Myocyte (in vitro differentiated cells): ENCODE results near the gene BACH1. TPM values are rescaled to one million over a fixed set of nuclear protein-coding genes. Genes with fewer than 3 reads are reported as not detected.

Experiments
- DNase-seq: peaks from one replicate; pipeline ENCODE4 v3.0.0-alpha.2; 2012; ENCODE audit warnings: low read depth
- total RNA-seq: library from RNA; depleted of rRNA; stranded (reverse); fragments of >200 nt; gene quantifications from 2 replicates; pipeline ENCODE4 v1.2.3, GENCODE V29; 2014

The BACH1 gene
- total RNA-seq, 1 donor from 2014 or later: 59.7 TPM

DNA sequence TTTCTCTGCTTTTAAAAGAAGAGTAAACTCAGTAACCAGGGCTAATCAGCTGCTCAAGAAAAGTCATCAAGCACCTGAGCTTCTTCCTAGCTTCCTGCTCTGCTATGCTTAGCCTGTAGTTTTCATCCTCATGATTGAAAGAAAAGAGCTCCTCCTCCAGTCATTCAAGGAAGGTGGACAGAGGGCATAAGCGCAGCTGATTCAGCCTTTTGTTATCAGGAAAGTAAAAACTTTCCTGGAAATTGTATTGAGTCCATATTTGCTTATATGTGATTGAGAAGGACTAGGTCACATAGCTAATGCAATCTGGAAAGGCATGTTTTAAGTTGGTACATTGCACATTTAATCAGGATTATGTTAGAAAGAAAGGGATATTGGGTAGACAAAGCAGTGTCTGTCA lies 8.5 kb upstream of the BACH1 start:
- no peak for DNase-seq

DNA sequence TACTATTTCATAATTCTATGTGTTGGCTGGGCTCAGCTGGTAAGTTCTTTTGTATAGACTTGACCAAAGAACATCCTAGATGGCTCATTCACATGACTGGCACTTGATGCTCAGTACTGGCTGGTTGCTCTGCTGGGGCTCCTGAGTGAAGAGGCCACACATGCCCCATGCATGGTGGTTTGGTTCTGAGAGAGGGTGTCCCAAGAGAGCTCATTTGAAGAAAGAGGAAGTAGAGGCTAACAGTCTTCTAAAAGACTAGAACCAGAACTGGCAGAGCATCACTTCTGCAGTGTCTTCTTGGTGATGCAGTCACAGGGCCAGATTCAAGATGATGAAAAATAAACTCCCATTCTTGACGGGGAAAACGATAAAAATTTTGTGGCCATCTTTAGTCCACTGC lies 5.2 kb upstream of the BACH1 start:
- DNase-seq: no peak

DNA sequence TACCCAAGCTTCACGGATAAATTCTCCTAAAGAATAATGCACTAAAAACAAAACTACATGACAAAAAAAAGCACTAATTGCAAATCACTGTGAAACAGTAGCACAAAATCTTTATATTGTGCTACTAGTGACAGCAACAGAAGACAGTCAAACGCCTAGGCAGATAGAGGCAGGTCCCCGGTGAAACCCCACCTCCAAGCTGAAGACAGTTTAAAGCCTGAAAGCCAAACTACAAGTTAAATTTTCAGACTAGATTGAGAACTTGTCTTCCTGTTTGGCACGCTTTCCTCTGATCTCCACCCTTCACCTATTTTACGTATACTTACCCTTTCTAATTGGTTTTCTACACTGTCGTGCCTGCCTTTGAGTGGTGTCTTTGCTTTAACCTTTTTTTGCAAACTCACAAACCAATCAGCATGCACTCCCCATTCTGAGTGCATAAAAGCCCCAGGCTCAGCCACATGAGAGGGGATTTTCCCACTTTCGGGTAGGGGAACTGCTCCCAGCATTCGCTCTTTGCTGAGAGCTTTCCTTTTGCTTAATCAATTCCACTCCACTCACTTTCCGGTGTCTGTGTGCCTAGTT lies 3.6 kb upstream of the BACH1 start:
- no peak for DNase-seq

DNA sequence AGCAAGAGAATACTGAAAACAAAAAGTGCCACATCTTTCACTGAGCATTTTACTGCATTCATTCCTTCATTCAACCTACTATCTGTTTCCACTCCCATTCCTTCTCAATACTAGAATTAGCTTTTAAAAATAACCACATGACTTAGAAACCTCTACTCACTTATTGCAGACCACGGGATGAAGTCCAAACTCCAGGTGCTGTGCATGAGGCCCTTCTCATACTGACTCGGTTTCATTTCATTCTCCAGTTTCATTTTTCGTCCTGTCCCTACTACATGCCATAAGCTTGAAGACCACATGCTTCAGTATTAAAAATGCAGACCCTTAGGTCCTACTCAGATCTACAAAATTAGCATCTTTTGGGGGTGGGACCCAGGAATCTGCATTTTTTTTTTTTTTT lies 2.3 kb upstream of the BACH1 start:
- no peak for DNase-seq

DNA sequence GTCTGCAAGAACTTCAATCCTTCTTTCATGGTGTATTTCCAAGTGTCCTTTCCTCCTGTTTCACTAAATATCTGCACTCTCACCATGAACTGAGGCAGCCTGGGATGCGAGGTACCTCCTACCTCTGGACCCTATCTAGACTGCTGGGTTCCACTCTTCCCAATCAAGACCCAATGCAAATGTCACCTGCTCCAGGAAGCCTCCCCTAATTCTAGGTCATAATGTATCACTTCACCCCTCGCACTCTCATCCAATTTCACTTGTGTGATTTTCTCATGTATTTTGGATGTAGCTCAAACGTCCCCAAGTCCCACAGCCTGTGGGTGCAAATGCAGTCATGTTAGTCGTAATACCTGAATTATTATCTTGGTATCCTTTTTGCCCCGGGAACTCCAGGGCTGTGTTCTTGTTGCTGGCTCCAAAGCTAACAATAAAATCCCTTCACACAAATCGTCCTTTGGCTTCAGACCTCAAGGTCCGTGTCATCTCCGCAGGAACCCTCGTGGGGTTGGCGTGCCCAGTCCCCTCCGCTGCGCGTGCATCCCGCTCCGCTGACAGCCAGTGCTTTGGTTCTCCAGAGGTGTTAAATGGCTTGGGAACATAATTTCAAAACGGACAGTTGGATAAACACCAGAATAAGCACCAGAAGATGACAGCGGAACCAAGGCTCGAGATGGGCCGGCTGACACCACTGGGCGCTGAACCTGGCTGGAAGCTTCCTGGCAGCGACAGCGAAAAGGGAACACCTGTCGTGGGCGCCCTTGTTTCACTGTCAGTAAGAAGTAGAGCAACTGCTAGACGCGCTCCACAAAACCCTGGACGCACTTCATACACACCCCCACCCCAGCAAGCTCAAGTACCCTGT lies 1.0 kb upstream of the BACH1 start:
- no peak for DNase-seq

DNA sequence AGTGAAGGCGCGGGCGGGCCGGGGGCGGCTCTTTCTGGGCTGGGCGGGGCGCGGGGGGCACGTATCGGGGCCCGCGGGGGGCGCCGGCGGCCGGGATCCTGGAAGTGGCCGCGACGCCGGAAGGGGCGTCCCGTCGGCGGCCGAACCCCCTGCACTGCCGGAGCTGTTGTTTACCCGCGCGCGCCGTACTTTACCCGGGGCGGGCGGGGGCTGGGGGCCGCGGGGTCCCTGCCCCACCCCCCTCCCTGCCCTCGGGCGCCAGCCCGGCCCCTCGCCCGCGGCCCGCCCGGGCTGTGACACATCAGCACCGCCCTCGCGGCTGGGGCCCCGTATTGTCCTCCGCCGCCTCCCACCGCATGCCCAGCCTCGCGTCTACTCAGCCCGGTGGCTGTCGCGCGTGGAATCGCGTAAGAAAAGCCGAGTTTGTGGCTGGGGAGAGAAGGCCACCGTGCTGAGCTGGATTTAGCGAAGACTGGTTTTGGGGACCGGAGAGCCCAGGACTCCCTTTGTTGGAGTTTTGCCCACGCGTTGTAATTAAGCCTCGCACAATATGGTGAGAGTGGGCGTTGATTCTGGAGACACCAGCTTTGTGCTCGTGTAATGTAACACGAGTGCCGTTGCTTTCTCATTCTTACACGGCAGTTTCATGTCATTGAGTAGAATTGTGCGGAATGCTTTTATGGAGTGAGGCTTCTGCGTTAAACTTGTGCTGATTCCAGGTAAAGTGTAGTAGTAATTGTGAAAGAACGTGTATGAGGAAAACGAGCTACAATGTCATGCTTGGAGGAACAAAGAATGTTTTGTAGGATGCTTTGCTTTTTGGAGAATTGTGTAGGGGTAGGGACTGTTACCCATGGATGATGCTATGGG lies 559 bp downstream of the BACH1 start:
- peak; percentile 74 for DNase-seq

DNA sequence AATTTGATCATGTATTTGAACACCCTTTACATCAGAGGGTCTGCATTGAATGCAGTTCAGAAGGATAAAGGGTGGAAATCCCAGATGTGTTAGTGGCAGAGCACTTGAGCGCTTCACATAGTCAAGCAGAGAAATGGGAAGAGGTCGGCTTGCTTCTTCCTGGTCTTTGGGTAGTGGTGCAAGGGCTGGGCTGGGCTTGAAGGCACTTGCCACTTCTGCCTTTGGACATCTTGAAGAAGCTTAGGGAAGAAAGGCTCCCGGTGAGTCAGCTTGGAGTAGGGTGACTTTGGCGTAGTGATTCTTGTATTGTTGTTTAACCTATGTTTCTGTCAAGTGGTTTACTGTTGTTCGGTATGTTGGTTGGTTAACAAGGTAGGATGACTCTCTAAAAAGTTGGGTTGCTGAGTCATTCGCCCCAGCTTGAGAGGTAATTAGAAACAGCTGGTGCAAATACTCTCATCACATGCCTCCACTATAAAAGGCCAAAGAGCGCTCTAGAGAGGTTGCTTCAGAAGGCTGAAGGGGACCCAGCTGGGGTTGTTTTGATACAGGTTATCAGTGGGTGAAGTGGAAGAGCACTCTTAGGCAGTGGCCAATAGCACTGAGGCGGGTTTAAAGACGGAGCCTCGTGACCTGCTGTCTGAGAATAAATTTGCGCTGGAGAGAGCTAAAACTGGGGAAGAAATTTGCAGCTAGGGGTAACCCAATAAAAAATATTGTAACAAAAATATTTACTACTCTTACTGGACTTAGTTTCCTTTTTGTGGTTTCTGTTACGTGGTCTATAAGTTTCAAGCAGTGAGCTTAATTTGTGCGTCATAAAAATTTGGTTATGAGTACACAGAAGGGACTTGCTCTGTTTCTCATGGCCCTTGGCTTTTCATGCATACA lies 1.4 kb downstream of the BACH1 start:
- DNase-seq: peak; percentile 83

DNA sequence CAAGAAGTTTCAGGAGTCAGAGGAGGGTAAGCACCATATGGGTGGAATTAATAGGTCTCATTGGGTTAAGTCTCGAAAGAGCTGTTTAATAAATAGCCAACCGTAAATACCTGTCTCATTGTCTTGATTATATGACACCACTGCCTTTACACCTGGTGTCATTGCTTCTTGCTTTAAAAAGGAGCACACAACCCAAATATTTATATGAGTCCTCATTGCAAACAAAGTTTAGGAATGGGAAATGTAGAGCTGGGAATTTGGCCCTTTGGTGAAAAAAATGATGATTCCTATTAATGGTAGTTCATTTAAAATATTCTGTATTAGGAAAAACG lies 2.1 kb downstream of the BACH1 start:
- no peak for DNase-seq

DNA sequence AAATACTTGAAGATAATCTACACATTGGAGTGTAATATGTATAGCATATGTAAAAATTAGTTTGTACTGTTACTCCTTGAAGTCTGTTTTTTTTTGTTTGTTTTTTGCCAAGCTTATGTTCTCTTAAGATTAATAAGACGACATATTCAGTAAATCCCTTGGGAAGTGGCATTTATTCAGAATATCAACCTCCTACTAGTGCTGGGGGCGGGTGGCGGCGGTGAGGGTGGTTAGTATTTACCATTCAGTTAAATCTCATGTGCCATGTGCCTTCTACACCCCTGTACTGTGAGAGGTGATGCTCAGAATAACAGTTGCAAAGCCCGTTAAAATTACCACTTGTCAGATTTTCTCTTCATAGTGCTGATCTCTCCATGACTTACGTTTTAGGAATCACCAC lies 3.0 kb downstream of the BACH1 start:
- no peak for DNase-seq

DNA sequence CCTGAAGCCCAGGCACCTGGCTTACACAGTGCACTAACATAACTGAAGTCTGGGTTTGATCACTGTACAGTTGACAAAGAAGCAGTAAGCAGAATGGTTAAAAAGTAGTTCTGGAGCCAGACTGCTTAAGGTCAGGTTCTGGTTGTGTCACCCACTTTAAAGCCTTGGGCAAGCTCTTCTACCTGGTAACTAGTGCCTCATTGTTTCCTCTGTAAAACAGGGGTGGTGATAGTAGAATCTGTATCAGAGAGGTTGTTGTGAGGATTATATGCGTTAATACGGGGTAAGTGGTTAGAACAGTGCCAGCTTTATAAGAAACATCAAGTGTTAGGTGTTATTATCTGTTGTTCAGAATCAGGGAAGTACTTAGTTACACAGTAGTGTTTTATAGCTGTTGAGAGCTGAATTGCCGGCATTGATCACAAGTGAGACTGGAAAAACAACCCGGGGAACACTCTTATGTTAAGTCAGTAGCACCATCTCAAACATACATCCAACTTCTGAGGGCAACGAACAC lies 3.7 kb downstream of the BACH1 start:
- no peak for DNase-seq

DNA sequence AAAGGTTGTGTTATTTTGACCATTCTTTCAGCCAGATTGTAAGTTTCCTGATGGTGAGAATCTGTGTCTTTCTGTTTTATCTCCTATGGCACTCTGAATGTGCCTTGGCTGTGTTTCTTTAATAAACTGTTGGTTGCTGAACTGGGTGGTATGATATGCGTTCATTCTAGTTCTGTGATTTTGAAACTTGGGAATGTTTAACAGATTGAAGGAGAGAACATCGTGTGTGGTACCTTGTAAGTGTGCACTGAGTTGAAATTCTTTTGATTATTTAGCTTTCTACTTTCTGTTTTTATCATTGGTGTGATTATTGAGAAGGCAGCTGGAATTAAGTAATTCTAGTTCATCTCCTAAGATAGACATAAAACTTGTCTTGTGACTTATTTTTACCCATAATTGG lies 4.6 kb downstream of the BACH1 start:
- no peak for DNase-seq

DNA sequence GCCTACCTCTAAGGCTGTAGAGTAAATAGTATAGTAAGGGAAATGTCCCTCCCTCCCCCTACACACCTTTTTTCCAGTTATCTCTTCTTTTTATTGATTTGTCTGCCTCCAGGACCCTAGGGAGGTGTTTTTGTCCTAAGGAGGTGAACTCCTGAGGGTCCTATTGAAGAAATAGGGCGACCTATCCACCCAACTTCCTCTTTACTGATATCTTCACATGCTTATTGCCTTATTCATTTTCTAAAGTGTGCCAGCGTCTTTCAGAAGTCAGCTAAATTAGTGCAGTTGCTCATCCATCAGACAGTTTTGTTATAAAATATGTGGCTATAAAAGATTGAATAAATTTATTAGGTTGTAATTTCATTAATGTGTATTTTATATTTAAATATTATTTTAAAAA lies 5.9 kb downstream of the BACH1 start:
- no peak for DNase-seq

DNA sequence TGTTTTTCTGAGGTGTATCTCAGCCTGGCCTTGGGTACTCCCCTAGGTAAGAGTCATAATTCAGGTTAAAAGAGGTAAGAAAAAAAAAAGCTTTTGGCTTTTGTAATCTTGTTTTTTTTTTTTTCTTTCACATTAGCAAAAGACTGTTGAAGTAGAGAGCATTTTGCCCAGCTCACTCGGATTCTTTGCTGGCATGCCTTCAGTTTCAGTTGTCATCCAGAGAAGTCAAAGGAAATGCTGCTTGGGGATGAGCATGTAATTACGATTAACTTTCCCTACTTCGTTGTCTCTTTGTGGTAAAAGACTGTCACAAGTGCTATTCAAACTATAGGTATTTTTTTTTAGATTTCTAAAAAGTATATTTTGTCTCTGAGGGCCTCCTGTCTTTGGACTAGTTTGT lies 6.3 kb downstream of the BACH1 start:
- DNase-seq: no peak

DNA sequence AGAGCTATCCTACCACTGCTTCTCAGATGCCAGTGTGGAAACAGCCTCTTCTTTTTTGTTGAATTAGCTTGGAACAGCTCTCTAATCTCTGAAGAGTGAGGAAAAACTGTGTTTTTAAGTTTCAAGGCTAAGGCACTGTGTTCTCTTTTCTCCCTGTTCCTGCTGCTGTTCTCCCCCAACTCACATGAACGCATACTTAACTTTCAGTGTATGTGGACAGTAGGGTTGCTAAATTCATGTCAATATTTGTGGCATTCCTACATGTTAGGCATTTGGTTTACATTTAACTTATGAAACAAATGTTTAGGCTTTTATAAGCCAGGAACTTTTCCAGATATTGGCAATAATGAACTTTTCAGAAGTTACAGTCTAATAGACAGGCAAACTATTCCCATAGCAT lies 6.8 kb downstream of the BACH1 start:
- no peak for DNase-seq

DNA sequence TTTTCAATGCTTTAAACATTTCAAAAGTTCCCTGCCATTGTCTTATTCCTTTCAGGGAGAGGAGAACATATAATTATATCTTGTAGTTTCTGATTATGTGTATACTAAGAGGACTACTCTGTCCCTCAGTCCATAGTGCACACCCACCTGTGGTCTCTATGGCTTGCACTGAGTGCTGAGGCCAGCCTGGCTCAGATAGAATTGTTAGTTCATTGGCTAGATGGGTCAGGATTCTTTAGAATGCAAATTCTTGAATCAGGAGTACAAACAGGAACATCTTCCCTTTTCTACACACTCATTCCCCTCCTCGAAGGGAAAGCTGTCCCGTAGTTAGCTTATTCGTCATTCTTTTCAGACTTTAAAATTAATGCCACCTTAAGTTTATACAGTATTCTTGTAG lies 8.2 kb downstream of the BACH1 start:
- no peak for DNase-seq

DNA sequence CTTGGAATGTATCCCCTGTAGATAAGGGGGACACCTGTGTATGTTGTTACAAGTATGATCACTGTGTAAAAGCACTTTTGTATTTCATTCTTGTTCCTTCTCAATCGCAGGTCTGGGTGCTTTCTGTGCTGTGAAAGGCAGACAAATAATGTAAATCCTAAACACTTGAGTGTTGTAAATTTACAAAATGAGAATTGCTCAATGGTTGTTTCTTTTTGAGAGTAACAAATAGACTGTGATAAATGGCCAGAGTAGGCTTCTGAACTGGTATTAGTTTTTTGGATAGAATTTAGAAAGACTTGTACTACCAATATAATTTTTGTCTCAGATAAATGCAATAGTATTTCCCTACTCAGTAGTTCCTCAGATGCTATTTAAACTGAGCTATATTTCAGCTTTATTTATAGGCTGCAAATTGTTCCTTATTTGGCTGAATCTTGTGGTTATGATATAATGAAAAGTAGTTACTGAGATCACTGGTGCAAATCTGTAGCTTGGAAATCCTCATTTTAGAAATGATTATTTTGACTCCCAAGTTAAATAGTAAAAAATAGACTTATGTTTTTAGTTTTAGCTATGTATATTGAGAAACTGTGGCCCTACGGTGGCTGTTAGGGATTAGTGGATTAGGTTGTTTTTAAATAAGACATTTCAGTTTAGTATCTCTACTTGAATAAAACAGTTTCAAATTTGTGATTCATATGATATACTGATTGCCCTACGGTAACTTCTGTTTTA lies 9.2 kb downstream of the BACH1 start:
- DNase-seq: no peak

DNA sequence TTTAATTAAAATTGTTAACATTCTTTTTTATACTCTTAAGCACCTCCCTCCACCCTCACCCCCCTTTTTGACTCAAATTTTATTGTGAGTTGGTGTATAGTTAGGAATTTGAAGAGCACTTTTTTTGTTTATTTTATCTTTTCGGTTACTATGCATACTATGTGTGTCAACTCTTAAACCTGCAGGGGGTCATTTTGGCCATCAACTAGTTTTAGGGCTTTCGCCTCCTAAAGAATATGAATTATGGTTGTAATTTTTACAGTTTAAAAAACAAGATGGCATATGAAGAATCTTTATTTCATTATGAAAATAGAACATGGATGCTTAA lies 9.7 kb downstream of the BACH1 start:
- DNase-seq: no peak

DNA sequence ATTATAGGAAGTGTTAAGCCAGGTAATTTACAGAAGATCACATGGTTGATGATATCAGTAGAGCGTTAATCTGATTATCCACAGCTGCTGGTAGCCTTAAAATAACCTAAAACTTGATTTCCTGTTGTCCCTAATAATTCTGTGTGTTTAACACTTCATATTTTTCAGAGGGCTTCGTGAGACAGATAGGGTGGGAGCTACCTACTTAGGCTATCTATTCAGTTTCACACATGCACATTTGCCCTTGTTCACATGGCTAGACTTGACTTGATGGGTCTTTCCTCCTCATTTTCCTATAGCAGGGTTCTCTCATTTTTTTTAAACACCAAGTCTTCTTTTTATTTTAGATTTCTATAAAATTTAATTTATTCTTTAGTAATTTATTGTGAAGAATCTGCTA lies 11.0 kb downstream of the BACH1 start:
- no peak for DNase-seq

DNA sequence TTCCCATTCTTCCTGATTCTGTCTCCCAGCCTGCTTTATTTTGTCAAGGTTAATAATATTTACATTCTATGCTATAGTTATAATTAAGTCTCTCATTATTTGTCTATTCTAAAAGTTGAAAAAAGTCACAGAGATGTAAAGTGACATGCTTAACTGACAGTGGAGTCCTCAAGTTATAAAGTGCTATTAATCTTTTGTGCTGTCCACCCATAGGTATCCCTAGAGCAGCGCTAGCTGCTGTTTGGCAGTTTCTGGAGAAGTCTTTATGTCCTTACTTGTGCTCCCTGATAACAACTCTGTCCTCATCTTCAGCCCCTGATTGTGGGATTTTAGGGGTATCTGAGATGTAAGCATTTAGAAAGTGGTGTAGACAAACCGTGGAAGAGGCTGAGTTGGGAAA lies 13.1 kb downstream of the BACH1 start:
- no peak for DNase-seq

DNA sequence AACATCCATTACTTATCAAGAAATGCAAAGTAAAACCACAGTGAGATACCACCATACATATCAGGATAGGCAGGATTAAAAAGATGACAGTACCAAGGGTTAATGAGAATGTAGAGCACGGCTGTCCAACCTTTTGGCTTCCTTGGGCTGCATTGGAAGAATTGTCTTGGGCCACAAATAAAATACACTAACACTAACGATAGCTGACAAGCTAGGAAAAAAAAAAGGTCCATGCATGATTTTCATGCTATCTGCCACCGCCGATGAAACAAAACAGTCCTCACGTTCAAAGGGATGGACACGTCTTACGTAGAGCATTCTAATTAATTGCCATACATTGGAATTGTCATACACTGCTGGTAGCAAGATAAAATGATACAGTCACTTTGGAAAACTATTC lies 14.3 kb downstream of the BACH1 start:
- no peak for DNase-seq
